Adrenal gland (tissue), 5 donors: ENCODE results near the gene AGPAT1.

Experiments
- POLR2A ChIP-seq, 2 donors: fragments of 450-650 bp; IDR thresholded peaks; one replicate each; pipeline ENCODE4 v1.6.1; 2017; ENCODE audit warnings: antibody characterized with exemption in 2 of 2, mild to moderate bottlenecking in 2 of 2, moderate library complexity in 1 of 2
- TF ChIP-seq, protein P1 (sequence below), 6 experiments: fragments of 450-650 bp in 4 of 6; fragments of 200-600 bp in 2 of 6; sonication (generic) in 1 of 6; IDR thresholded peaks; 1 replicate in 5 of 6; 2 replicates in 1 of 6; pipeline versions ENCODE4 v1.5.1 to v1.8.0; 2016 to 2021; ENCODE audit warnings: antibody characterized with exemption in 6 of 6, mild to moderate bottlenecking in 2 of 6, moderate library complexity in 1 of 6
- donor health status: DM: no; HTN: no; CAD: no.

DNA sequence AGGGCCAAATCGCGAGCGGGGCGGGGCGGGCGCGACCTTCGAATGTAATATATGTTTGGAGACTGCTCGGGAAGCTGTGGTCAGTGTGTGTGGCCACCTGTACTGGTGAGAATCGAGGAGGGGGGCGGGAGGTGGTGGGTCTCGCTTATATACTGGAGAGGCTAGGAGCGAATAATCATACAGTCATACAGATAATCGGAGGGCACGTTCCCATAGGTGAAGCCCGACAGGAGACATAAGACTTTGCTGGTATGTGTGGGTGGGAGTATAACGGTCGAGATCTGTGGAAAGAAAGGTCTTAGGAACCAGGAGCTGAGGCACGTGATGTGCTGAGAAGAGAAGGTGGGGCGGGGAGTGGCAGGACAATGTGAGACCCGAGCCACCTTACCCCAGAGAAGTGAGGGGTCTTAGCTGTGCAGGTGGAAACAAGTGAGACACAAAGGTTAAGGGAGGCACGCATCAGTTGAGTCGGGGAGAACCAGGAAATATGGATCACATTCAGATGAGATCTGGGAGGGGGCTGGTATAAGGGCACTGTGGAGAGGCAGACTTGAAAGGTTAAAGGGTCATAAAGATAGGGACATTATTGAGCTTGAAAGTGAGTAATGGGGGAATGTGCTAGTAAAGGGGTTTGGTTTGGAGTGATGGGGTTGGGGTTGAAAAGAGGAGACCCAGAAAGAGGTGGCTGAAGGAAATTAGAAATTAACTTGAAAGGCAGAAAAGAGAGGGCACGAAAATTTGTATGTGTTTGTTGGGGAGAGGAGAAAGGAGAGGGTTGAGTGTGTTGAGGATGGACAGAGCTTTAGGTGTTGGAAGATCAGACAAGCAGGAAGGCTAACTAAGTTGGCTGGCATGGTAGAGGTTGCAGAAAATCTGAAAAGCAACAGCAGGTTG is 2.9 kb upstream of the AGPAT1 start:
- TF ChIP-seq, protein P1, sequence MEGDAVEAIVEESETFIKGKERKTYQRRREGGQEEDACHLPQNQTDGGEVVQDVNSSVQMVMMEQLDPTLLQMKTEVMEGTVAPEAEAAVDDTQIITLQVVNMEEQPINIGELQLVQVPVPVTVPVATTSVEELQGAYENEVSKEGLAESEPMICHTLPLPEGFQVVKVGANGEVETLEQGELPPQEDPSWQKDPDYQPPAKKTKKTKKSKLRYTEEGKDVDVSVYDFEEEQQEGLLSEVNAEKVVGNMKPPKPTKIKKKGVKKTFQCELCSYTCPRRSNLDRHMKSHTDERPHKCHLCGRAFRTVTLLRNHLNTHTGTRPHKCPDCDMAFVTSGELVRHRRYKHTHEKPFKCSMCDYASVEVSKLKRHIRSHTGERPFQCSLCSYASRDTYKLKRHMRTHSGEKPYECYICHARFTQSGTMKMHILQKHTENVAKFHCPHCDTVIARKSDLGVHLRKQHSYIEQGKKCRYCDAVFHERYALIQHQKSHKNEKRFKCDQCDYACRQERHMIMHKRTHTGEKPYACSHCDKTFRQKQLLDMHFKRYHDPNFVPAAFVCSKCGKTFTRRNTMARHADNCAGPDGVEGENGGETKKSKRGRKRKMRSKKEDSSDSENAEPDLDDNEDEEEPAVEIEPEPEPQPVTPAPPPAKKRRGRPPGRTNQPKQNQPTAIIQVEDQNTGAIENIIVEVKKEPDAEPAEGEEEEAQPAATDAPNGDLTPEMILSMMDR (IDR thresholded peaks at IDR 0.05): no peak
- TF ChIP-seq POLR2A (IDR thresholded peaks at IDR 0.05): no peak
